ENCODE measurements around the gene UGT2B7. TPM values are rescaled to one million over a fixed set of nuclear protein-coding genes. Genes with fewer than 3 reads are reported as not detected.

UGT2B7 gene
- total and polyA plus RNA-seq, 2 donors (not counting 1 experiment from before 2014, with no cell fraction given): not detected

DNA sequence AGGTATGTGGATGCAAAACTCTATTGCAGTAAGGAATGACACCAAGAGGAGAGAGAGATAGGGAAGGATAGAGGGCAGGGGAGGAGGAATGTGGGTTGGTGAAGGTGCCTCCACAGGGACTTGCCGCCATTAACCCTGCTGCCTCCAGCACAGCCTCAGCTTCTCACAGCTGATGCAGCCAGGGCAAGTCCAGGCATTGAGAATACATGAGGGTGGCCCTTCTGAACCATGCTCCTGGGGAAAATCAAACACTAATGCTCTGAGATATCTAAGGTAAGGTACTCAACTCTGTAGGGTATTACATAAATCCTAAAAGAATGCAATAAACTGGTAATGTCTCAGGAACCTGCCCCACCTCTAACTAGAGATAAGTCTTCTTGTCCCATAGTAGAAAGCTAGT lies 28.7 kb downstream of the UGT2B7 start:
- H3K9me3 ChIP-seq (ENCODE audit: control extremely low read depth in 1 of 3, control insufficient read depth in 2 of 3, insufficient read depth in 1 of 3, low read length in 2 of 3): peaks cover 0 to 3% (median 0%) of the 10 kb centered on the region in 3 donors
- H3K27ac ChIP-seq (ENCODE audit: low read length in 2 of 2): no peak overlapping the region
- no peak overlapping the region for H3K27ac Mint-ChIP-seq
- no peak overlapping the region for H3K4me2 ChIP-seq (replicated peaks; ENCODE audit: low read depth, low read length, poor library complexity, severe bottlenecking)
- ChIA-PET POLR2A (no interaction called here), CTCF (no interaction called here)
- H3K9ac ChIP-seq (ENCODE audit: low read length): no peak overlapping the region
- no CpG with 5 or more reads among the region's 1 CpG for WGBS (ENCODE audit: insufficient coverage)
- no peak overlapping the region for H3K4me3 ChIP-seq (ENCODE audit: control extremely low read depth in 1 of 5, extremely low read depth in 1 of 5, insufficient read depth in 1 of 5, low read depth in 2 of 5, low read length in 4 of 5)
- H3K27me3 ChIP-seq (replicated peaks in 1 of 4; ENCODE audit: control extremely low read depth in 1 of 4, control insufficient read depth in 3 of 4, insufficient read depth in 4 of 4, low read length in 3 of 4): no peaks in the 10 kb centered on the region
- H4K20me1 ChIP-seq (ENCODE audit: control insufficient read depth, insufficient read depth, low read length, poor library complexity, severe bottlenecking): no peaks in the 10 kb centered on the region
- no peaks in the 10 kb centered on the region for H3K27me3 Mint-ChIP-seq
- H3K4me3 Mint-ChIP-seq: no peak overlapping the region
- H3K4me1 Mint-ChIP-seq: no peaks in the 10 kb centered on the region
- TF ChIP-seq CTCF (IDR thresholded peaks at IDR 0.05) (no peak), EZH2 (IDR thresholded peaks at IDR 0.05; ENCODE audit: borderline replicate concordance, insufficient read depth, low read depth, low read length, poor library complexity, severe bottlenecking) (no peak)
- H3K79me2 ChIP-seq (ENCODE audit: control insufficient read depth, insufficient read depth, low read length): no peaks in the 10 kb centered on the region
- intact Hi-C loops (cut with micrococcal nuclease): no loop called here
- H3K4me1 ChIP-seq (ENCODE audit: control insufficient read depth in 2 of 2, insufficient read depth in 2 of 2, low read length in 2 of 2): no peaks in the 10 kb centered on the region
- ATAC-seq (ENCODE audit: low read depth) (no peak), DNase-seq (no peak)
- no peaks in the 10 kb centered on the region for H3K36me3 ChIP-seq (replicated peaks in 1 of 2; ENCODE audit: control extremely low read depth in 1 of 2, control insufficient read depth in 1 of 2, extremely low read depth in 1 of 2, insufficient read depth in 2 of 2, low read length in 1 of 2)
- no peak overlapping the region for H2AFZ ChIP-seq (ENCODE audit: insufficient read depth, low read depth, low read length, poor library complexity, severe bottlenecking)
- H3K9me3 Mint-ChIP-seq (ENCODE audit: insufficient read depth): no peaks in the 10 kb centered on the region

DNA sequence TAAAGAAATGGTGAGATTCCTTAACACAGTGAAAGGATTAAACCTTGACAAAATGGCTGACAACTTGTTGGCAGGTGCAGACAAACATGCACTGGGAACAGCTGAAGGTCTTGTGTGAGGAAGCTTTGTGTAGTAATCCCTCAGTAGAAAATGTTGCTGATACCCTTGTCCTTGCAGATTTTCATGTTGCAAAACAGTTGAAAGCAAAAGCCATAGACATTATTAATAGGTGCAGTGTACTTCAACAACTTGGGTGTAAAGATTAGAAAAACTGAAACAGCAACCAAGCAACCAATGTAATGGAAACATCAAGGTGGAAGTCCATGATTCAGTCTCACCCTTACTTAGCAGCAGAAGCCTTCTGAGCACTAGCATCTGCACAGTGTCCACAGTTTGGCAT lies 29.8 kb downstream of the UGT2B7 start:
- no peak for TF ChIP-seq CTCF (IDR thresholded peaks at IDR 0.05)
- no peak for TF ChIP-seq EZH2 (IDR thresholded peaks at IDR 0.05; ENCODE audit: borderline replicate concordance, insufficient read depth, low read depth, low read length, poor library complexity, severe bottlenecking)
- CTCF ChIA-PET: no interaction called here

More for the DNA sequence above, 29.8 kb downstream of the UGT2B7 start:
- no peaks in the 10 kb centered on the region for H3K4me1 Mint-ChIP-seq
- H3K4me3 Mint-ChIP-seq: no peak overlapping the region
- no peaks in the 10 kb centered on the region for H3K27me3 ChIP-seq (replicated peaks in 1 of 4; ENCODE audit: control extremely low read depth in 1 of 4, control insufficient read depth in 3 of 4, insufficient read depth in 4 of 4, low read length in 3 of 4)
- H2AFZ ChIP-seq (ENCODE audit: insufficient read depth, low read depth, low read length, poor library complexity, severe bottlenecking): no peak overlapping the region
- POLR2A ChIA-PET: no interaction called here
- no peaks in the 10 kb centered on the region for H4K20me1 ChIP-seq (ENCODE audit: control insufficient read depth, insufficient read depth, low read length, poor library complexity, severe bottlenecking)
- no peak for DNase-seq
- H3K36me3 ChIP-seq (replicated peaks in 1 of 2; ENCODE audit: control extremely low read depth in 1 of 2, control insufficient read depth in 1 of 2, extremely low read depth in 1 of 2, insufficient read depth in 2 of 2, low read length in 1 of 2): no peaks in the 10 kb centered on the region
- no peaks in the 10 kb centered on the region for H3K9me3 Mint-ChIP-seq (ENCODE audit: insufficient read depth)
- H3K9me3 ChIP-seq (ENCODE audit: control extremely low read depth in 1 of 3, control insufficient read depth in 2 of 3, insufficient read depth in 1 of 3, low read length in 2 of 3): peaks cover 0 to 3% (median 0%) of the 10 kb centered on the region in 3 donors
- intact Hi-C loops (cut with micrococcal nuclease): no loop called here
- no peaks in the 10 kb centered on the region for H3K4me1 ChIP-seq (ENCODE audit: control insufficient read depth in 2 of 2, insufficient read depth in 2 of 2, low read length in 2 of 2)
- no peaks in the 10 kb centered on the region for H3K79me2 ChIP-seq (ENCODE audit: control insufficient read depth, insufficient read depth, low read length)
- no peak overlapping the region for H3K27ac Mint-ChIP-seq
- no peak overlapping the region for H3K4me3 ChIP-seq (ENCODE audit: control extremely low read depth in 1 of 5, extremely low read depth in 1 of 5, insufficient read depth in 1 of 5, low read depth in 2 of 5, low read length in 4 of 5)
- H3K9ac ChIP-seq (ENCODE audit: low read length): no peak overlapping the region
- no peak for ATAC-seq (ENCODE audit: low read depth)
- H3K27me3 Mint-ChIP-seq: no peaks in the 10 kb centered on the region
- H3K4me2 ChIP-seq (replicated peaks; ENCODE audit: low read depth, low read length, poor library complexity, severe bottlenecking): no peak overlapping the region
- no peak overlapping the region for H3K27ac ChIP-seq (ENCODE audit: low read length in 2 of 2)
